AG09319 (cell line): ENCODE results near the gene LLGL2.

ENCODE experiments used
- DNase-seq: peaks from one replicate; pipeline ENCODE4 v3.0.0-alpha.2; 2010; ENCODE audit warnings: low read depth; ENCODE audit errors: extremely low read depth
- TF ChIP-seq, protein P1 (sequence below): IDR thresholded peaks from 2 replicates; pipeline ENCODE4 v1.5.1; 2011; ENCODE audit warnings: low read depth, mild to moderate bottlenecking, inconsistent platforms, low read length, moderate library complexity

LLGL2 gene

DNA sequence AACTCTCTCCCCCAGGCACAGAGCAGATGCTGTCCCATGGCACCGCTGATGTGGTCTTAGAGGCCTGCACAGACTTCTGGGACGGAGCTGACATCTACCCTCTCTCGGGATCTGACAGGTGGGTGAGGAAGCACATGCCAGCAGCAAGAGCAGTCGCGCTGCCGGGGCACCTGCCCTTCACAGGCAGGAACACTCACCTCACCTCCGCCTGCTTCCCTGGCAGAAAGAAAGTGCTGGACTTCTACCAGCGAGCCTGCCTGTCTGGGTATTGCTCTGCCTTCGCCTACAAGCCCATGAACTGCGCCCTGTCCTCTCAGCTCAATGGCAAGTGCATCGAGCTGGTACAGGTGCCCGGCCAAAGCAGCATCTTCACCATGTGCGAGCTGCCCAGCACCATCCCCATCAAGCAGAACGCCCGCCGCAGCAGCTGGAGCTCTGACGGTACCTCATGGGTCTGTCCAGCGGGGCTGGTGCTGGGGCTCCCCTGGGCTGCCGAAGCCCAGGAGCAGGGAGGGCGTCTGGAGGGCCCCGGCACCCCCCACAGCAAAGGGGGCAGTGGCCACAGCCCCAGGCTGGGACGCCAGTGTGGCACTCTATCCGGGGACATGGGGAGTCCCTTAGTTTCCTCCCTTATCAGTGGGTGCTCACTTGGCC, 31.9 kb upstream of the LLGL2 start:
- no peak for DNase-seq
- TF ChIP-seq, protein P1, sequence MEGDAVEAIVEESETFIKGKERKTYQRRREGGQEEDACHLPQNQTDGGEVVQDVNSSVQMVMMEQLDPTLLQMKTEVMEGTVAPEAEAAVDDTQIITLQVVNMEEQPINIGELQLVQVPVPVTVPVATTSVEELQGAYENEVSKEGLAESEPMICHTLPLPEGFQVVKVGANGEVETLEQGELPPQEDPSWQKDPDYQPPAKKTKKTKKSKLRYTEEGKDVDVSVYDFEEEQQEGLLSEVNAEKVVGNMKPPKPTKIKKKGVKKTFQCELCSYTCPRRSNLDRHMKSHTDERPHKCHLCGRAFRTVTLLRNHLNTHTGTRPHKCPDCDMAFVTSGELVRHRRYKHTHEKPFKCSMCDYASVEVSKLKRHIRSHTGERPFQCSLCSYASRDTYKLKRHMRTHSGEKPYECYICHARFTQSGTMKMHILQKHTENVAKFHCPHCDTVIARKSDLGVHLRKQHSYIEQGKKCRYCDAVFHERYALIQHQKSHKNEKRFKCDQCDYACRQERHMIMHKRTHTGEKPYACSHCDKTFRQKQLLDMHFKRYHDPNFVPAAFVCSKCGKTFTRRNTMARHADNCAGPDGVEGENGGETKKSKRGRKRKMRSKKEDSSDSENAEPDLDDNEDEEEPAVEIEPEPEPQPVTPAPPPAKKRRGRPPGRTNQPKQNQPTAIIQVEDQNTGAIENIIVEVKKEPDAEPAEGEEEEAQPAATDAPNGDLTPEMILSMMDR = no peak

GRCh38 chr17:75494326-75494877, 31.1 kb upstream of the LLGL2 start:
- TF ChIP-seq, protein P1 = no peak
- DNase-seq = no peak

DNA sequence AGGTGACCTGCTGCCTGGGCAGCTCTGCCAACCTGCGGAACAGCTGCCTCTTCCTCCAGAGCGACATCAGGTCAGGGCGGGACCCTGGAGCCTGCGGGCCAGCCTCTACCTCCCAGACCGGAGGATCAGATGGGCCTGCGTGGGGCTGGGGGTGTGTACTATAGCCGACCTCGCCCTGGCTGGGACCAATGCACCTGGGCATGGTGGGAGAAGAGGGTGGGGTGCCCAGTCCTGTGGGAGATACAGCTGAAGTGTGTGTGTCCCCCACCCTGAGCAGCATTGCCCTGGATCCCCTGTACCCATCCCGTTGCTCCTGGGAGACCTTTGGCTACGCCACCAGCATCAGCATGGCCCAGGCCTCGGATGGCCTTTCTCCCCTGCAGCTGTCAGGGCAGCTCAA, 29.5 kb upstream of the LLGL2 start:
- DNase-seq = no peak
- TF ChIP-seq, protein P1 = no peak

DNA sequence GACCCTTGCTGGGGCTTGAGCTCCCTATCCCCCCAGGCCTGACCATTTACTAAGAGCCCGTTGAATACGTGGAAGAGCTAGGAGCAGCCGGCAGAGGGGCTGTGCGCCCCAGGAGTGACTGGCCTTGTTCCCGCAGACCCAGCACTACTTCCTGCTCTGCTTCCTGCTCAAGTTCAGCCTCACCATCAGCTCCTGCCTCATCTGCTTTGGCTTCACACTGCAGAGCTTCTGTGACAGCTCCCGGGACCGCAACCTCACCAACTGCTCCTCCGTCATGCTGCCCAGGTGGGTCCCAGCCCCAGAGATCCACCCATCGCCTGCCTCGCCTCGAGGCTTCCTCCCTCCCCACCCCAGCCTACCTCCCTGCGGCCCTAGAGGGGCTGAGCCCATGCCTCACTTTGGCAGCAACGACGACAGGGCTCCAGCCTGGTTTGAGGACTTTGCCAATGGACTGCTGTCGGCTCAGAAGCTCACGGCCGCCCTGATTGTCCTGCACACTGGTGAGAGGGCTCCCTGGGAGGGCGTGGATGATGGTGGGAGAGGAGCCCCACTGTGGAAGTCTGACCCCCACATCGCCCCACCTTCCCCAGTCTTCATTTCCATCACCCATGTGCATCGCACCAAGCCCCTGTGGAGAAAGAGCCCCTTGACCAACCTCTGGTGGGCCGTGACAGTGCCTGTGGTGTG, 27.3 kb upstream of the LLGL2 start:
- TF ChIP-seq, protein P1 = no peak
- no peak for DNase-seq

DNA sequence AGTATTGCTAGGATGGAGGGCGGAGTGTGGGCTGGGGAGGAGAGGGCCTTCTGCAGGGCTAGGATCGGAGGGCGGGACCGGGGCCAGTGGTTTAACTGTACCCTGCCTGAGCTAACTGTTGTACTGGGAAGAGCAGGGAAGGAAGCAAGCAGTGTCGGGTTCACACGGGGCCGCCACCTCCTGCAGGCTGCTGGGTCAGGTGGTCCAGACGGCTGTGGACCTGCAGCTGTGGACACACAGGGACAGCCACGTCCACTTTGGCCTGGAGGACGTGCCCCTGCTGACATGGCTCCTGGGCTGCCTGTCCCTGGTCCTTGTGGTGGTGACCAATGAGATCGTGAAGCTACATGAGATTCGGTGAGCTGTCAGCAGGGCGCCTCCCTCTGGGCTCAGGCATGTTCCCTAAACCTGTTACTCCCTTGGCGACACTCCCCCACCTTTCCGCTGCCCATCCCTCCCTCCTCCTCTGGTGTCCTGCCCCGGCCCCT, 26.7 kb upstream of the LLGL2 start:
- DNase-seq = no peak
- TF ChIP-seq, protein P1 = no peak

DNA sequence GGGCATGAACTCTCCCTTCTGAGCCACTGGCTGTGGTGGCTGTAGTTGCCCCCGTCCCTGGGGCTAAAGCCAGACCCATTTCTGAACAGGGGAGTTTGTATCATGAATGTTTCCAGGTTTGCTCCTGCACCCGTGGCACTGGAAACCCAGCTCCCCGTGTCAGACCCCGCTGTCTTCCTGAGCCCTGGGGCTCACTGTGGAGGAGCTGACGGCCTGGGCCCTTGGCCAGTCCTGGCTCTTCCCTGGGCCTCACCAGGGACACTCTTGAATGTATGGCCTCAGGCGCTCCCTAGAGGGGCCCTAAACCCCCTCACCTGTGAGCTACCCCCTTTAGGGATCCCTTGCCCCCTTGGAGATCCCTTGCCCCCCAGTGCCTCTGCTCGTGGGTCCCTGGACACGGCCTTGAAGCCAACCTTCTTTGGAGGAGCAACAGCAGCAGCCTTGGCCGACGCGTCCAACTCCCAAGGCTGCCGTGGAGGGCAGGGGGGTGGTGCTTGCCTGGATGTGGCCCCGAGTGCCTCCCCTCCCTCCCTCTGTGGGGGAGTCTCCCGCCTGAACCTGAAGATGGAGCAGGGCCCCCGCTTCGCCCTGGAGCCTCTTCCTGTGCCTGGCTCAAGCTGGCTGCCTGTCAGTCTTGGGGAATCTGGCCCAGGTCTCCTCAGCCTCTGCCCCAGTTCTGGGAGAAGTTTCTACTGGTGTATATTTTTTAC, 26.0 kb upstream of the LLGL2 start:
- TF ChIP-seq, protein P1 = no peak
- no peak for DNase-seq
